Activated B cell treated with CpG ODN at 0.5 μM for 24 hours (primary cell): ENCODE data around the gene PFDN4. TPM values are rescaled to one million over a fixed set of nuclear protein-coding genes. Genes with fewer than 3 reads are reported as not detected.
"Not testable (repeated sequence)": the region's sequence is repeated elsewhere in the genome, so short reads cannot be mapped to it uniquely, and the experiment has no call there.

Source experiments
- ATAC-seq: fragments of 200-7000 bp; cut with Tn5 transposase; one replicate; pipeline ENCODE4 v1.10.0; 2021; ENCODE audit warnings: low read depth, mild to moderate bottlenecking, moderate library complexity
- CTCF ChIA-PET: fragments of 350-600 bp; sonication (Branson Sonifier 250); formaldehyde crosslinking; loops from one replicate; lab custom pipeline; 2021; ENCODE audit warnings: antibody characterized with exemption; lab: Charles Lee
- POLR2A ChIA-PET: fragments of 350-600 bp; sonication (Branson Sonifier 250); formaldehyde crosslinking; loops from one replicate; lab custom pipeline; 2021; ENCODE audit warnings: antibody characterized with exemption; lab: Charles Lee
- DNase-seq: peaks from one replicate; pipeline ENCODE4 v3.0.0; 2022
- H3K27ac Mint-ChIP-seq: one replicate; pipeline ENCODE4 v1.8.0; 2020; ENCODE audit warnings: mixed read lengths
- H3K27me3 Mint-ChIP-seq: one replicate; pipeline ENCODE4 v1.8.0; 2021; ENCODE audit warnings: mixed read lengths
- H3K36me3 Mint-ChIP-seq: one replicate; pipeline ENCODE4 v1.8.0; 2021; ENCODE audit warnings: low read depth, mixed read lengths
- H3K4me1 Mint-ChIP-seq: one replicate; pipeline ENCODE4 v1.8.0; 2021; ENCODE audit warnings: mixed read lengths
- H3K4me3 Mint-ChIP-seq: one replicate; pipeline ENCODE4 v1.8.0; 2020; ENCODE audit warnings: mild to moderate bottlenecking, mixed read lengths
- H3K9me3 Mint-ChIP-seq: one replicate; pipeline ENCODE4 v1.8.0; 2020; ENCODE audit warnings: mixed read lengths
- CTCF ChIP-seq: fragments of 200-600 bp; IDR thresholded peaks from one replicate; pipeline ENCODE4 v1.8.0; 2022; ENCODE audit warnings: antibody characterized with exemption, mild to moderate bottlenecking
- intact Hi-C: fragments of 100-400 bp; cut with micrococcal nuclease; formaldehyde crosslinking; loops from one replicate; pipeline ENCODE4 v1.15.1; 2024
- total RNA-seq: library from RNA; stranded (reverse); gene quantifications from 2 replicates; pipeline ENCODE4 v1.2.3, GENCODE V29; 2022

PFDN4 gene
- total RNA-seq, 1 donor from 2014 or later = 16.5 TPM

GRCh38 chr20:54220722-54221121 lies 12.8 kb downstream of the PFDN4 start:
- Mint-ChIP-seq H3K27ac (no peak overlapping the region), H3K9me3 (no peaks in the 10 kb centered on the region), H3K36me3 (peaks cover 39% of the 10 kb centered on the region), H3K4me3 (no peak overlapping the region), H3K4me1 (no peaks in the 10 kb centered on the region), H3K27me3 (no peaks in the 10 kb centered on the region)
- no peak for DNase-seq
- ChIA-PET CTCF (no interaction called here), POLR2A (no interaction called here)
- no peak for ATAC-seq
- no peak for TF ChIP-seq CTCF
- intact Hi-C loops = loop anchor here (1.0 kb wide), 1 partner anchor 427 kb away; no protein-coding TSS in a partner anchor

GRCh38 chr20:54221353-54221752 lies 13.5 kb downstream of the PFDN4 start:
- DNase-seq = no peak
- no peaks in the 10 kb centered on the region for H3K4me1 Mint-ChIP-seq
- no peaks in the 10 kb centered on the region for H3K9me3 Mint-ChIP-seq
- ATAC-seq = no peak
- CTCF ChIA-PET = interaction anchor here (1.7 kb wide), 1 partner anchor 425 kb away, joined by 4 read pairs; no protein-coding TSS in a partner anchor
- no peak overlapping the region for H3K4me3 Mint-ChIP-seq
- no peaks in the 10 kb centered on the region for H3K27me3 Mint-ChIP-seq
- H3K27ac Mint-ChIP-seq = no peak overlapping the region
- intact Hi-C loops = no loop called here
- POLR2A ChIA-PET = no interaction called here
- H3K36me3 Mint-ChIP-seq = peaks cover 33% of the 10 kb centered on the region
- no peak for TF ChIP-seq CTCF

- intact Hi-C loops = no loop called here
- TF ChIP-seq CTCF = no peak
- no peak overlapping the region for H3K4me3 Mint-ChIP-seq
Measured at GRCh38 chr20:54221996-54222890, 14.4 kb downstream of the PFDN4 start.

GRCh38 chr20:54223285-54223684 lies 15.4 kb downstream of the PFDN4 start:
- Mint-ChIP-seq H3K4me3 (no peak overlapping the region), H3K9me3 (peaks cover 6% of the 10 kb centered on the region), H3K4me1 (peaks cover 10% of the 10 kb centered on the region), H3K27me3 (no peaks in the 10 kb centered on the region), H3K36me3 (peaks cover 19% of the 10 kb centered on the region), H3K27ac (no peak overlapping the region)
- intact Hi-C loops = no loop called here
- ATAC-seq (no peak), DNase-seq (no peak)
- ChIA-PET POLR2A (interaction anchor here (0.5 kb wide), 1 partner anchor 508 kb away, joined by 5 read pairs; no protein-coding TSS in a partner anchor), CTCF (interaction anchor here (1.1 kb wide), 1 partner anchor 428 kb away, joined by 3 read pairs; no protein-coding TSS in a partner anchor)
- TF ChIP-seq CTCF = no peak

More at GRCh38 chr20:54221996-54222890, 14.4 kb downstream of the PFDN4 start:
- Mint-ChIP-seq H3K36me3 (peaks cover 27% of the 10 kb centered on the region), H3K27ac (no peak overlapping the region), H3K4me1 (peaks cover 3% of the 10 kb centered on the region), H3K9me3 (no peaks in the 10 kb centered on the region), H3K27me3 (no peaks in the 10 kb centered on the region)
- ChIA-PET CTCF (interaction anchor here (1.7 kb wide), 1 partner anchor 424 kb away, joined by 4 read pairs; no protein-coding TSS in a partner anchor), POLR2A (no interaction called here)
- DNase-seq (no peak), ATAC-seq (no peak)

- DNase-seq (no peak), ATAC-seq (no peak)
- no peak for TF ChIP-seq CTCF
- peaks cover 15% of the 10 kb centered on the region for H3K36me3 Mint-ChIP-seq
- ChIA-PET CTCF (interaction anchor here (1.1 kb wide), 1 partner anchor 427 kb away, joined by 3 read pairs; no protein-coding TSS in a partner anchor), POLR2A (no interaction called here)
- peaks cover 10% of the 10 kb centered on the region for H3K4me1 Mint-ChIP-seq
- peaks cover 7% of the 10 kb centered on the region for H3K9me3 Mint-ChIP-seq
- H3K4me3 Mint-ChIP-seq = no peak overlapping the region
- no peaks in the 10 kb centered on the region for H3K27me3 Mint-ChIP-seq
- intact Hi-C loops = no loop called here
- no peak overlapping the region for H3K27ac Mint-ChIP-seq
Measured at GRCh38 chr20:54223751-54224150, 15.9 kb downstream of the PFDN4 start.

GRCh38 chr20:54224642-54225041 lies 16.8 kb downstream of the PFDN4 start:
- ATAC-seq, H3K27me3 Mint-ChIP-seq, H3K4me1 Mint-ChIP-seq, intact Hi-C loops, H3K4me3 Mint-ChIP-seq, CTCF ChIA-PET, POLR2A ChIA-PET, H3K27ac Mint-ChIP-seq, H3K9me3 Mint-ChIP-seq, DNase-seq: not testable (repeated sequence)
- H3K36me3 Mint-ChIP-seq = peaks cover 11% of the 10 kb centered on the region
